ENCODE measurements around the gene SYCP3.

The SYCP3 gene

GRCh38 chr12:101761781-101762180, 22.5 kb upstream of the SYCP3 start:
- Histone ChIP-seq H3K27me3 (ENCODE audit: control insufficient read depth, insufficient read depth, low read length, poor library complexity, severe bottlenecking) (no peaks in the 10 kb centered on the region), H3K27ac (ENCODE audit: insufficient read depth, low read depth, low read length, poor library complexity, severe bottlenecking) (no peak overlapping the region), H3K4me1 (ENCODE audit: control insufficient read depth, insufficient read depth, low read length) (no peaks in the 10 kb centered on the region), H3K36me3 (ENCODE audit: control insufficient read depth, insufficient read depth, low read length) (no peaks in the 10 kb centered on the region), H3K9me3 (ENCODE audit: control insufficient read depth, low read length) (no peaks in the 10 kb centered on the region), H3K4me3 (ENCODE audit: insufficient read depth, low read depth, low read length) (no peak overlapping the region)
- 86 to 94% methylated on average over 3 to 4 of the region's 4 CpGs for WGBS, 2 experiments

- no peaks in the 10 kb centered on the region for H3K4me1 ChIP-seq (ENCODE audit: control insufficient read depth, insufficient read depth, low read length)
- no peak overlapping the region for H3K27ac ChIP-seq (ENCODE audit: insufficient read depth, low read depth, low read length, poor library complexity, severe bottlenecking)
- no peaks in the 10 kb centered on the region for H3K27me3 ChIP-seq (ENCODE audit: control insufficient read depth, insufficient read depth, low read length, poor library complexity, severe bottlenecking)
- H3K36me3 ChIP-seq (ENCODE audit: control insufficient read depth, insufficient read depth, low read length) = no peaks in the 10 kb centered on the region
- WGBS, 2 experiments = 87 to 90% methylated on average over 5 of the region's 5 CpGs
- H3K4me3 ChIP-seq (ENCODE audit: insufficient read depth, low read depth, low read length) = no peak overlapping the region
- H3K9me3 ChIP-seq (ENCODE audit: control insufficient read depth, low read length) = no peaks in the 10 kb centered on the region
Measured at GRCh38 chr12:101761350-101761749, 22.1 kb upstream of the SYCP3 start.

GRCh38 chr12:101759396-101760047, 20.3 kb upstream of the SYCP3 start:
- H3K27me3 ChIP-seq (ENCODE audit: control insufficient read depth, insufficient read depth, low read length, poor library complexity, severe bottlenecking) = no peaks in the 10 kb centered on the region
- no peak overlapping the region for H3K4me3 ChIP-seq (ENCODE audit: insufficient read depth, low read depth, low read length)
- H3K36me3 ChIP-seq (ENCODE audit: control insufficient read depth, insufficient read depth, low read length) = no peaks in the 10 kb centered on the region
- H3K9me3 ChIP-seq (ENCODE audit: control insufficient read depth, low read length) = no peaks in the 10 kb centered on the region
- WGBS, 2 experiments = 78 to 82% methylated on average over 5 of the region's 5 CpGs
- H3K4me1 ChIP-seq (ENCODE audit: control insufficient read depth, insufficient read depth, low read length) = no peaks in the 10 kb centered on the region
- no peak overlapping the region for H3K27ac ChIP-seq (ENCODE audit: insufficient read depth, low read depth, low read length, poor library complexity, severe bottlenecking)

GRCh38 chr12:101750152-101750551, 10.9 kb upstream of the SYCP3 start:
- Histone ChIP-seq H3K4me3 (ENCODE audit: insufficient read depth, low read depth, low read length) (no peak overlapping the region), H3K9me3 (ENCODE audit: control insufficient read depth, low read length) (no peaks in the 10 kb centered on the region), H3K4me1 (ENCODE audit: control insufficient read depth, insufficient read depth, low read length) (no peaks in the 10 kb centered on the region), H3K27ac (ENCODE audit: insufficient read depth, low read depth, low read length, poor library complexity, severe bottlenecking) (no peak overlapping the region), H3K36me3 (ENCODE audit: control insufficient read depth, insufficient read depth, low read length) (no peaks in the 10 kb centered on the region), H3K27me3 (ENCODE audit: control insufficient read depth, insufficient read depth, low read length, poor library complexity, severe bottlenecking) (no peaks in the 10 kb centered on the region)
- WGBS, 2 experiments = 90 to 94% methylated on average over 4 of the region's 4 CpGs

GRCh38 chr12:101749657-101750056, 10.4 kb upstream of the SYCP3 start:
- H3K4me3 ChIP-seq (ENCODE audit: insufficient read depth, low read depth, low read length) = no peak overlapping the region
- 91 to 92% methylated on average over 4 of the region's 4 CpGs for WGBS, 2 experiments
- no peaks in the 10 kb centered on the region for H3K4me1 ChIP-seq (ENCODE audit: control insufficient read depth, insufficient read depth, low read length)
- no peaks in the 10 kb centered on the region for H3K36me3 ChIP-seq (ENCODE audit: control insufficient read depth, insufficient read depth, low read length)
- H3K27ac ChIP-seq (ENCODE audit: insufficient read depth, low read depth, low read length, poor library complexity, severe bottlenecking) = no peak overlapping the region
- H3K27me3 ChIP-seq (ENCODE audit: control insufficient read depth, insufficient read depth, low read length, poor library complexity, severe bottlenecking) = no peaks in the 10 kb centered on the region
- H3K9me3 ChIP-seq (ENCODE audit: control insufficient read depth, low read length) = no peaks in the 10 kb centered on the region

DNA sequence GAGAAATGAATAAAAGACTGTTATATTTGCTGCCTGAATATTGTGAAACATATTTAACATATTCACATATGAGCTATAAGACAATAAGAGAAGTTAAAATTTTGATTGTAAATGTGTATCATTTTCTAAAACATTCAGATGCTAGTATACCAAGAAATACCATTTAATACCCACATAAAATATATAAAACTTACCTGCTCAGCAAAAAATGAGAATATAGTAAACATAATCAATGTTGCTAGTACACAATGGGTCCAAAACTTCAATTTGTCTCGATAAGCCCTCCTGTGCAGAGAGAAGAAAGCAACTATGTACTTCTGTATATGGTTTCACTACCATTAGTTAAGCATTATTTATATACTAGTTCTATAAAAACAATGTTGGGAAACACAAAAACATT, 9.6 kb upstream of the SYCP3 start:
- no peaks in the 10 kb centered on the region for H3K27me3 ChIP-seq (ENCODE audit: control insufficient read depth, insufficient read depth, low read length, poor library complexity, severe bottlenecking)
- H3K4me1 ChIP-seq (ENCODE audit: control insufficient read depth, insufficient read depth, low read length) = no peaks in the 10 kb centered on the region
- H3K9me3 ChIP-seq (ENCODE audit: control insufficient read depth, low read length) = no peaks in the 10 kb centered on the region
- no peaks in the 10 kb centered on the region for H3K36me3 ChIP-seq (ENCODE audit: control insufficient read depth, insufficient read depth, low read length)
- H3K27ac ChIP-seq (ENCODE audit: insufficient read depth, low read depth, low read length, poor library complexity, severe bottlenecking) = no peak overlapping the region
- no peak overlapping the region for H3K4me3 ChIP-seq (ENCODE audit: insufficient read depth, low read depth, low read length)
- WGBS, 2 experiments = 100% methylated on average over 1 of the region's 1 CpG; no CpG with 5 or more reads in 1 of the 2 experiments

DNA sequence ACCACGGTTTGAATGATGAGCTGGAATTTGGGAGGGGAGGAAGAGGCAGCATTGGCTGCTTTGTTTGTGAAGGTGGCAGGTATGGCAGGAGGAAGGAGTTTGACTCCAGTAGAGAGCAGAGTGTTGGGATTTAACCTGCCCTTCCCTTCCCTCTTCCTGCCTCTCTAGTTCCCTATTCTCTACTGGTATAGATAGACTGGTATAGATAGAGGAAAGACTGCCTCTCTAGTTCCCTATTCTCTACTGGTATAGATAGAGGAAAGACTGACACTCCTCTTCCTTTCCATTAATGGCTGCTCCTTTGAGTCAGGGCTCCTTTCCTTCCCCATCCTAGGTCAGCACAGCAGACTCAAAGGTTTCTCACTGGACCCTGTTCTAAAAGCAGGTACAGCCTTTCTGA, 8.4 kb upstream of the SYCP3 start:
- Histone ChIP-seq H3K27ac (ENCODE audit: insufficient read depth, low read depth, low read length, poor library complexity, severe bottlenecking) (no peak overlapping the region), H3K27me3 (ENCODE audit: control insufficient read depth, insufficient read depth, low read length, poor library complexity, severe bottlenecking) (no peaks in the 10 kb centered on the region), H3K36me3 (ENCODE audit: control insufficient read depth, insufficient read depth, low read length) (no peaks in the 10 kb centered on the region), H3K4me1 (ENCODE audit: control insufficient read depth, insufficient read depth, low read length) (no peaks in the 10 kb centered on the region), H3K9me3 (ENCODE audit: control insufficient read depth, low read length) (no peaks in the 10 kb centered on the region), H3K4me3 (ENCODE audit: insufficient read depth, low read depth, low read length) (no peak overlapping the region)
- 80 to 81% methylated on average over 1 of the region's 1 CpG for WGBS, 2 experiments

DNA sequence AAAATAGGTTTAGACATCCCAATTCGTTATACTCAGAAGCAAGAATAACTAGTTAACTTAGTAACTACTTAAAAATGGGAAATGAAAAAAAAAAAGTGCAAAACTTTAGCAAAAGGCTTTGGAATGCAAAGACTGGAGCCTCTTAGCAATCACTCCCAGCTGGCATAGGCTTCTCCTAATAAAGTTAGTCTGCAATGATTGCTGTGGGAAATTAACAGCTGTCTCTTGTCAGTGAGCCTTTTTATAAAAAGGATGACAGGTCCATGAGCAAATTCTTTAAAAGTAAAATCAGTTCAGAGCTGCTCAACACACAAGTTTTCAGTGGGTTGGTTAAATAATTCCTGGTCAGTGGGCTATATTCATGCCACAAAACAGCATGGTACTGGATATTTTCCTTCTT, 7.4 kb upstream of the SYCP3 start:
- Histone ChIP-seq H3K36me3 (ENCODE audit: control insufficient read depth, insufficient read depth, low read length) (no peaks in the 10 kb centered on the region), H3K27ac (ENCODE audit: insufficient read depth, low read depth, low read length, poor library complexity, severe bottlenecking) (no peak overlapping the region), H3K4me1 (ENCODE audit: control insufficient read depth, insufficient read depth, low read length) (no peaks in the 10 kb centered on the region), H3K4me3 (ENCODE audit: insufficient read depth, low read depth, low read length) (no peak overlapping the region), H3K9me3 (ENCODE audit: control insufficient read depth, low read length) (no peaks in the 10 kb centered on the region), H3K27me3 (ENCODE audit: control insufficient read depth, insufficient read depth, low read length, poor library complexity, severe bottlenecking) (no peaks in the 10 kb centered on the region)
- WGBS, 2 experiments = no CpG with 5 or more reads among the region's 1 CpG

DNA sequence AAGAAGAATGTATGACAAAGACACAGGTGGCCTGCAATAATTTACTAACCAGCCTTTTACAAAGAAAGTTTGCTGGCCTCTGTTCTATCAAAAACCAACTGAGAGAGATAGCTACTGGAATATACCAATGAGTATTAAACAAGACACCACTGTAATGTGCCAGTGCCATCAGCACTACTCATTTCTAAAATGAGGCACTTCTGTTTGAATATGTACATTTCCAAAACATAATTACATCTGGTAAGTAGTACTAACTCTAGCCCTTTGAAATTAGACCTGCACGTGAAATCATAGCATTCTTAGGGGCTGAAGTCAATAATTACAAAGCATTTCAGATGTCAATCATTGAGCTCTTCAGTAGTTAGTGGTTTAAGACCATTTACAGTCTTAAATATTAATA, 6.9 kb upstream of the SYCP3 start:
- Histone ChIP-seq H3K27me3 (ENCODE audit: control insufficient read depth, insufficient read depth, low read length, poor library complexity, severe bottlenecking) (no peaks in the 10 kb centered on the region), H3K9me3 (ENCODE audit: control insufficient read depth, low read length) (no peaks in the 10 kb centered on the region), H3K4me3 (ENCODE audit: insufficient read depth, low read depth, low read length) (no peak overlapping the region), H3K36me3 (ENCODE audit: control insufficient read depth, insufficient read depth, low read length) (no peaks in the 10 kb centered on the region), H3K27ac (ENCODE audit: insufficient read depth, low read depth, low read length, poor library complexity, severe bottlenecking) (no peak overlapping the region), H3K4me1 (ENCODE audit: control insufficient read depth, insufficient read depth, low read length) (no peaks in the 10 kb centered on the region)
- 100% methylated on average over 1 of the region's 1 CpG for WGBS, 2 experiments

DNA sequence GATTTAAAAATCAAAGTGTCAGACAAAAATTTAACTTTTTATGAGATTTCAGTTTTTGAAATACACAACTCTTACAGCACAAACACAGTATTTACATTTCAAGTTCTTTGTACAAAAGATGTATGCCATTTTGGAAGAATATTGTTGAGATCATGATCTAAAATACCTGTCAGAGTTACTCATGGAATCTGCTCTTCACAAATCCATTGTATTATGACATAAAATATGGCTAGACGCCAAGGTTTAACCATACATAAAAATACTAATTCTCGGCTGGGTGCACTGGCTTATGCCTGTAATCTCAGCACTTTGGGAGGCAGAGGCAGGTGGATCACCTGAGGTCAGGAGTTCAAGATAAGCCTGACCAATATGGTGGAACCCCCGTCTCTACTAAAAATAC, 6.2 kb upstream of the SYCP3 start:
- WGBS, 2 experiments = 72 to 90% methylated on average over 3 of the region's 3 CpGs
- Histone ChIP-seq H3K27ac (ENCODE audit: insufficient read depth, low read depth, low read length, poor library complexity, severe bottlenecking) (no peak overlapping the region), H3K9me3 (ENCODE audit: control insufficient read depth, low read length) (no peaks in the 10 kb centered on the region), H3K27me3 (ENCODE audit: control insufficient read depth, insufficient read depth, low read length, poor library complexity, severe bottlenecking) (no peaks in the 10 kb centered on the region), H3K36me3 (ENCODE audit: control insufficient read depth, insufficient read depth, low read length) (no peaks in the 10 kb centered on the region), H3K4me3 (ENCODE audit: insufficient read depth, low read depth, low read length) (no peak overlapping the region), H3K4me1 (ENCODE audit: control insufficient read depth, insufficient read depth, low read length) (no peaks in the 10 kb centered on the region)
